ENCODE measurements around the gene LSS.

The LSS gene

GRCh38 chr21:46228345-46229051 is at the start of gene LSS:
Gene LSS, minus strand, starts transcription at chr21:46228774. Its CDS starts 29 bp downstream, at chr21:46228745.
- peak; percentile 97 for DNase-seq (ENCODE audit: low spot score)

- DNase-seq (ENCODE audit: low spot score): no peak
Observed at GRCh38 chr21:46274797-46275390, 46.3 kb upstream of the LSS start.

GRCh38 chr21:46273341-46273740 is 44.8 kb upstream of the LSS start:
- no peak for DNase-seq (ENCODE audit: low spot score)

- no peak for DNase-seq (ENCODE audit: low spot score)
Observed at GRCh38 chr21:46269466-46269865, 40.9 kb upstream of the LSS start.

DNA sequence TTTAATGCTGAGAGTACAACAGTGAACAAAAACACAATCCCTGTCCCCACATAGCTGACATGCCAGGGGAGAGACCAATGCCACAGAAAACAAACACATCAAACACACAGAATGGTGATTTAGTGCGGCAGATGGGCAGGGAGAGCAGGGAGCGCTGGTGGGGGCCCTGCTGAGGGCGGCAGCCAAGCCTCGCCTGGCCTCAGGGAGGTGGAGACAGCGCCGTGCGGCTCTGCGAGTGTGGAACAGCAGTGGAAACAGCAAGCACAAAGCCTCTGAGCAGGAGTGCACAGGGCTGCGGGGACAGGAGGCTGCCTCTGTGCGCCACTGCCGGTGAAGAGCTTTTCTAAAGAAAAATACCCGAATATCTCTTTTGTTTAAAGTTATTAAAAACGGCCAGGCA is 39.8 kb upstream of the LSS start:
- no peak for DNase-seq (ENCODE audit: low spot score)

DNA sequence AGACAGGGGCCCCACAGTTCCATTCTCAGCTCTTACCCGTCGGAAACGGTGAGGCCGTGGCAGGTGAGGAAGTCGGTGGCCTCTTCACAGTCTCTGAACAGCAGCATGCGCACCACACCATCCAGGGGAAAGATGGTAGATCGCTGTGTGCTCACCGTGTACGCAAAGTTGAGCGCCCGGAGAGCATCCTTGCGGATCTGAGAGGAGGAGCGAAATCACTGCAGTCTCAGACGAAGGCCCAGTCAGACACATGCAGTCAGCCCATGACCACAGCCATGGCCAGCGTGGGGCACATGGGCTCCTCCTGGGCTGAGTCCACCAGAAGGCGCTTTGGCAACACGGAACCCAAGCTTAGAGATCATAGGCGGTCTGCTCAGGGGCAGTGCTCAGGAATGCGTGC is 38.4 kb upstream of the LSS start:
- DNase-seq (ENCODE audit: low spot score): no peak

GRCh38 chr21:46265736-46266525 is 37.4 kb upstream of the LSS start:
- no peak for DNase-seq (ENCODE audit: low spot score)

DNA sequence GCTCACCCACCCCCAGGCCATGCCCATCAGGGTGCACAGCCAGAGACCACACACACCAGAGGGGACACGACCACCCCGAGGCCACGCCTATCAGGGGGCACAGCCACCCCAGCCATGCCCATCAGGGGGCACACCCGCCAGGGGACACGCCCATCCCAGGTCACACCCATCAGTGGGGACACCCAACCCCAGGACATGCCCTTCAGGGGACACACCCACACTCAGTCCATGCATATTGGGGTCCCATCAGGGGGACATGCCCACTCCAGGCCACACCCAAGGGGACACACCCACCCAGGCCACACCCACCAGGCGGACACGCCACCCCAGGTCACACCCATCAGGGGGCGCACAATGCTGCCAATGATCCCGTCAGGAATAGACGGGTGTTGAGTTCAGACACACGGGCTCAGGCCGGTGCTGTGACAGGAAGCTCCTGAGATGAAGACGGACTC is 36.1 kb upstream of the LSS start:
- no peak for DNase-seq (ENCODE audit: low spot score)

GRCh38 chr21:46264046-46264689 is 35.6 kb upstream of the LSS start:
- no peak for DNase-seq (ENCODE audit: low spot score)

GRCh38 chr21:46256501-46256994 is 28.0 kb upstream of the LSS start:
- no peak for DNase-seq (ENCODE audit: low spot score)

DNA sequence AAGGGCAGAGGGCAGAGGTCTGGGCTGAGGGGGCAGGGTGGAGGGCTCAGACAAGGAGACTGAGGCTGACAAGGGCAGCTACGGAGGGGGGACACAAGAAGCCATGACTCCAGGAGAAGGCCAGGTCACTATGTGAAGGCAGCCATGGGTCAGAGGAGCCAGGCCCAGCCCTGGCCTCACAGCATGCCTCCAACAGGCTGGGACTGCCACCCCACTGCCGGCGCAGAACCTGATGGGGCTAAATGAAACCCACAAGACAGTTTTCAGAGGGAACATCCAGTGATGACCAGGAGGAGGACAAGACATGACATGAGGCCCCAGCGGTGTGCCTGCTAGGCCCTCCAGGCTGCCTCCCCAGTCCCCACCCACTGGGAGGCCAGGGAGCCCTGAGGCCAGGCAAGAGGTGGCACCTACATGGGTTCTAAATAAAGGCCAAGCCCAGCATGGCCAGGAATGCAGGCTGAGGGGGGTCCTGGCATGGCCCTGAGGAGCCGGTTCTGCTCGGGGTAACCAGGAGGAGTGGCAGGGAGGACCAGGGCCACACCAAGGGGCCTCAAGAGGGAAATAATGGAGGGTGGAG is 27.3 kb upstream of the LSS start:
- DNase-seq (ENCODE audit: low spot score): no peak

GRCh38 chr21:46255166-46255565 is 26.6 kb upstream of the LSS start:
- DNase-seq (ENCODE audit: low spot score): no peak

DNA sequence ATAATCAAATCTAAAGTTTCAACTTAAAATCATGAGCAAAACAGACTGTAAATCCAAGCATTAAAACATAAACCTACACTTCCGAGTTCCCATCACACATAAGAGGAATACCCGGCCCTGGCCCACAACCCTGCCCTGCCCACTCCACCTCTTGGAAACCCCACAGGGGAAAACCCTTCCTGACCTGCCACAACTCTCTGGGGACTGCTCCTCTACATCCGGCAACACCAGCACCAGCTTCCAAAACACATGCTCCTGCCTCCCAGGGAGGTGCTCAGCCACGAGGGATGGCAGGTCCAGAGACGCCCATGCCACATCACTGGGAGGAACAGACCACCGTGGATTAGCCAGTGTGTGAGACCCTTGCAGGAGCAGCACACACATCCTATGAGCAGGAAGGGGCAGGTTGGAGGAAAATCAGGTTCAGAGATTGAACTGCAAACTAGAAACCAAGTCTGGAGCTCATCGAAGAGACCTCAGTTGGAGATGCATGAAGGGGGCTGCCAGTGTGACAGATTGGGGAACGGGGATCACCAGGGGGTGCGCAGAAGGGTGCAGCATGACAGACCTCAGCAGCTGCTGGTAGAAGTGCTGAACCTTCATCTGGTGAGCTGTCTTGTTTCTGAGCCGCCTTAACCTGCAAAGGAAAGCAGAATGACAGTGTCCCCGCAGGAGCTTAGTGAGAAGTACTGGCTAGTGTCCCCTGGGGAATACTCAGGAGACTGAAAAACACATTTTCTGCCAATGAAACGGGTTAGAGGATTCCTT is 25.8 kb upstream of the LSS start:
- DNase-seq (ENCODE audit: low spot score): no peak

- no peak for DNase-seq (ENCODE audit: low spot score)
Observed at GRCh38 chr21:46253610-46254124, 25.1 kb upstream of the LSS start.

DNA sequence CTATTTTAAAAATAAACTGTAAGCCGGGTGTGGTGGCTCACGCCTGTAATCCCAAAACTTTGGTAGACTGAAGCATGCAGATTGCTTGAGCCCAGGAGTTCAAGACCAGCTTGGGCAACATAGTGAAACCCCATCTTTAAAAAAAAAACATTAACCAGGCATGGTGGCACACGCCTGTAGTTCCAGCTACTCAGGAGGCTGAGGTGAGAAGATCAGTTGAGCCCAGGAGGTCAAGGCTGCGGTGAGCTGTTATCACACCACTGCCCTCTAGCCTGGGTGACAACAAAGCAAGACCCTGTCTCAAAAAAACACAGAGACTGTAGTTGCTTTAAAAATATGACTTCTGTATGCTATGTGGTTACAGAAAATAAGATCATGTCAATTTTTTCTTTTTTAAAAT is 24.3 kb upstream of the LSS start:
- no peak for DNase-seq (ENCODE audit: low spot score)

GRCh38 chr21:46250146-46250725 is 21.7 kb upstream of the LSS start:
- no peak for DNase-seq (ENCODE audit: low spot score)

DNA sequence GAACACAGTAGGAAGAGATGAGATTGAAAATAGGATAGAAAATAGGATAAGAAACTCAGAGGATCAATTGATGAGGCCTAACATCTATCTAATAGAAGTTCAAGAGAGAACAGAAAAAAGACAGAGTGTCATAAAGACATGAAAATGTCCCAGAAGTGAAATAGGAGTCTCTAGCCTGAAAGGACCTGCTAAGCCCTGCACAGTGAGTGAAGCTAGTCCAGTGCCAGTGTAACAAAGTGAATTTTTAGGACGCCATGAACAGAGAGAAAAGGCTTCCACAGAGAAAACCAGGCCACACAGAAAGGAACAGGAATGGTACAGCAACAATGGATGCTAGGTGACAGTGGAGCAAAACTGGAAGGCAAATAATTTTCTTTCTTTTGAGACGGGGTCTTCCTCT is 20.3 kb upstream of the LSS start:
- no peak for DNase-seq (ENCODE audit: low spot score)

GRCh38 chr21:46248422-46248782 is 19.8 kb upstream of the LSS start:
- no peak for DNase-seq (ENCODE audit: low spot score)

DNA sequence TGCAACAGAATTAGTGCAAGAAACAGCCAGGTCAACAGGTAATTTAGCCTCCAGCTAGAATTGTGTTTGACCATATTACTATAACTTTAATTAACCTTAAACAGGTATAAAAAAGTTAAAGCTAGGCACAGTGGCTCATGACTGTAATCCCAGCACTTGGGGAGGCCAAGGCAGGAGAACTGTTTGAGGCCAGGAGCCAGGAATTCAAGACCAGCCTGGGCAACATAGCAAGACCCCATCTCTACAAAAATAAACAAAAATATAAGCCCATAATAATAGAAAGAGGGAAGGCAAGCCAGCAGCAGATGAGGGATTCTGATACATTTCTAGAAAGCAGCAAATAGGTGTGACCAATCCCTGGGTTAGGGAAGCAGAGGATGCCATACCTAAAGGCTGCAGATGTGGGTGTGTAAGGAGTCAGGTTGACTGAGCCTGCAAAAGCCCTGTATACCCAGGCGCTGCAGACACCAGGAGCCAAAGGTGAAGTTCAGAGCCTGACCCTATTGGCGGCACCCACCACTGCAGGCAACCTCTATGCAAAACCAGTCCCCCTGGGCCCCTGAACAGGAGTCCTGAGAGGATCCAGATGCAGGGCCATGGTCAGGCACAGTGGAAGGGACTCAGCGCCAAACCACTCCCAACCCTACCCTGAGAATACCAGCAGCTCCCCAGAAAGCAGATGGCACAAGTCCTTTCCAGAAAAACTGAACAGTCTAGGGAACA is 19.3 kb upstream of the LSS start:
- no peak for DNase-seq (ENCODE audit: low spot score)

- no peak for DNase-seq (ENCODE audit: low spot score)
Observed at GRCh38 chr21:46246345-46246744, 17.8 kb upstream of the LSS start.
